NOMO-1 treated with dmso at 0.1 percent for 144 hours (cell line): ENCODE data around the gene HOMER2.
"Not testable (repeated sequence)": the region's sequence is repeated elsewhere in the genome, so short reads cannot be mapped to it uniquely, and the experiment has no call there.

ENCODE experiments used
- DNase-seq: peaks from one replicate; lab custom pipeline; 2025; ENCODE audit not compliant: unreplicated experiment; lab: John Stamatoyannopoulos, UW

HOMER2 gene

GRCh38 chr15:82835391-82835917 lies 117.1 kb downstream of the HOMER2 start:
- DNase-seq: no peak

GRCh38 chr15:82833362-82833682 lies 119.2 kb downstream of the HOMER2 start:
- no peak for DNase-seq

- peak; percentile 85 for DNase-seq
Observed at GRCh38 chr15:82832601-82833361, 119.7 kb downstream of the HOMER2 start.

- DNase-seq: no peak
Observed at GRCh38 chr15:82831894-82832600, 120.5 kb downstream of the HOMER2 start.

GRCh38 chr15:82830427-82831173 lies 121.9 kb downstream of the HOMER2 start:
- DNase-seq: no peak

- DNase-seq: no peak
Observed at GRCh38 chr15:82829234-82829633, 123.3 kb downstream of the HOMER2 start.

- DNase-seq: no peak
Observed at GRCh38 chr15:82828075-82828474, 124.4 kb downstream of the HOMER2 start.

GRCh38 chr15:82823049-82823448 lies 129.5 kb downstream of the HOMER2 start:
- no peak for DNase-seq

- not testable (repeated sequence) for DNase-seq
Observed at GRCh38 chr15:82821851-82822250, 130.7 kb downstream of the HOMER2 start.

GRCh38 chr15:82821396-82821795 lies 131.1 kb downstream of the HOMER2 start:
- not testable (repeated sequence) for DNase-seq

- no peak for DNase-seq
Observed at GRCh38 chr15:82820128-82820527, 132.4 kb downstream of the HOMER2 start.

- no peak for DNase-seq
Observed at GRCh38 chr15:82812994-82813393, 139.5 kb downstream of the HOMER2 start.

GRCh38 chr15:82810890-82811426 lies 141.6 kb downstream of the HOMER2 start:
- DNase-seq: peak; percentile 75

GRCh38 chr15:82810061-82810889 lies 142.2 kb downstream of the HOMER2 start:
- peak; percentile 75 for DNase-seq

- DNase-seq: peak; percentile 89
Observed at GRCh38 chr15:82809308-82810060, 143.0 kb downstream of the HOMER2 start, which contains the start of gene WHAMM. TSS of gene WHAMM (plus strand) at chr15:82809628. CDS start at chr15:82809727, 99 bp downstream.

- no peak for DNase-seq
Observed at GRCh38 chr15:82808634-82809041, 143.9 kb downstream of the HOMER2 start.

- DNase-seq: no peak
Observed at GRCh38 chr15:82807920-82808633, 144.4 kb downstream of the HOMER2 start.

- DNase-seq: peak; percentile 39
Observed at GRCh38 chr15:82805994-82806406, 146.5 kb downstream of the HOMER2 start, which contains the start of gene FSD2. TSS of gene FSD2 (minus strand) at chr15:82806069. CDS start at chr15:82787390, 18,679 bp downstream.

GRCh38 chr15:82804575-82804949 lies 148.0 kb downstream of the HOMER2 start:
- no peak for DNase-seq
